BE2C (cell line): ENCODE measurements around the gene MRGPRE.

Experiments
- DNase-seq: peaks from one replicate; pipeline ENCODE4 v3.0.0-alpha.2; 2020
- H3K27me3 ChIP-seq: fragments of 250-450 bp; sonication (Bioruptor Pico); 2 replicates; pipeline ENCODE4 v1.5.1; 2020; ENCODE audit warnings: mild to moderate bottlenecking
- H3K36me3 ChIP-seq: fragments of 250-450 bp; sonication (Bioruptor Pico); 2 replicates; pipeline ENCODE4 v1.5.1; 2020; ENCODE audit warnings: mild to moderate bottlenecking
- H3K4me1 ChIP-seq: fragments of 250-450 bp; sonication (Bioruptor Pico); 2 replicates; pipeline ENCODE4 v1.5.1; 2020
- H3K4me3 ChIP-seq: 2 replicates; pipeline ENCODE4 v1.5.1; 2011; ENCODE audit warnings: low read depth, low read length
- H3K9me3 ChIP-seq: fragments of 250-450 bp; sonication (Bioruptor Pico); 2 replicates; pipeline ENCODE4 v1.5.1; 2020
- CTCF ChIP-seq: IDR thresholded peaks from 2 replicates; pipeline ENCODE4 v1.5.1; 2012; ENCODE audit warnings: mild to moderate bottlenecking, low read depth, low read length

MRGPRE gene

GRCh38 chr11:3207526-3208189, 24.6 kb downstream of the MRGPRE start:
- no peak overlapping the region for H3K4me3 ChIP-seq
- H3K36me3 ChIP-seq = no peaks in the 10 kb centered on the region
- H3K27me3 ChIP-seq = peaks cover 12% of the 10 kb centered on the region
- H3K9me3 ChIP-seq = no peaks in the 10 kb centered on the region
- no peak for TF ChIP-seq CTCF
- DNase-seq = no peak
- H3K4me1 ChIP-seq = no peaks in the 10 kb centered on the region

- H3K9me3 ChIP-seq = no peaks in the 10 kb centered on the region
- TF ChIP-seq CTCF = no peak
- H3K4me3 ChIP-seq = no peak overlapping the region
- no peaks in the 10 kb centered on the region for H3K36me3 ChIP-seq
- no peak for DNase-seq
- no peaks in the 10 kb centered on the region for H3K4me1 ChIP-seq
- peaks cover 13% of the 10 kb centered on the region for H3K27me3 ChIP-seq
Observed at GRCh38 chr11:3206922-3207204, 25.4 kb downstream of the MRGPRE start.

- Histone ChIP-seq H3K4me3 (no peak overlapping the region), H3K9me3 (no peaks in the 10 kb centered on the region), H3K4me1 (no peaks in the 10 kb centered on the region), H3K27me3 (peaks cover 13% of the 10 kb centered on the region), H3K36me3 (no peaks in the 10 kb centered on the region)
- TF ChIP-seq CTCF = no peak
- no peak for DNase-seq
Observed at GRCh38 chr11:3206156-3206921, 25.9 kb downstream of the MRGPRE start.

GRCh38 chr11:3205261-3206155, 26.7 kb downstream of the MRGPRE start:
- DNase-seq = no peak
- TF ChIP-seq CTCF = no peak
- H3K27me3 ChIP-seq = peaks cover 13% of the 10 kb centered on the region
- H3K9me3 ChIP-seq = no peaks in the 10 kb centered on the region
- no peaks in the 10 kb centered on the region for H3K36me3 ChIP-seq
- H3K4me1 ChIP-seq = no peaks in the 10 kb centered on the region
- no peak overlapping the region for H3K4me3 ChIP-seq

- H3K36me3 ChIP-seq = no peaks in the 10 kb centered on the region
- H3K4me1 ChIP-seq = no peaks in the 10 kb centered on the region
- no peak overlapping the region for H3K4me3 ChIP-seq
- TF ChIP-seq CTCF = no peak
- H3K9me3 ChIP-seq = no peaks in the 10 kb centered on the region
- no peak for DNase-seq
- H3K27me3 ChIP-seq = peaks cover 13% of the 10 kb centered on the region
Observed at GRCh38 chr11:3204141-3205015, 27.8 kb downstream of the MRGPRE start.
